Retinal pigment epithelial cell (primary cell): ENCODE data around the gene NAT16.
A peak's percentile ranks its signal among the peaks of the same experiment; 100 is the strongest.

Experiments used
- DNase-seq: peaks from one replicate; pipeline ENCODE4 v3.0.0-alpha.2; 2010; ENCODE audit warnings: low read depth
- H3K4me3 ChIP-seq: 2 replicates; pipeline ENCODE4 v1.5.1; 2011; ENCODE audit warnings: mild to moderate bottlenecking, low read length, control low read depth, moderate library complexity
- CTCF ChIP-seq: conservative IDR thresholded peaks from 2 replicates; pipeline ENCODE4 v1.5.1; 2011; ENCODE audit warnings: low read depth, low read length, control low read depth, inconsistent platforms

NAT16 gene

GRCh38 chr7:101180130-101180755, at the start of gene NAT16:
Gene NAT16, minus strand, starts transcription at chr7:101180293. Its CDS starts 5,486 bp downstream, at chr7:101174807.
- H3K4me3 ChIP-seq: no peak within 1 kb of the TSS
- DNase-seq: no peak

GRCh38 chr7:101226721-101227120, 46.6 kb upstream of the NAT16 start:
- no peak for TF ChIP-seq CTCF
- no peak overlapping the region for H3K4me3 ChIP-seq
- DNase-seq: no peak

More at GRCh38 chr7:101180130-101180755, at the start of gene NAT16:
- TF ChIP-seq CTCF: no peak

GRCh38 chr7:101225650-101226049, 45.6 kb upstream of the NAT16 start:
- no peak overlapping the region for H3K4me3 ChIP-seq
- TF ChIP-seq CTCF: no peak
- DNase-seq: no peak

- no peak overlapping the region for H3K4me3 ChIP-seq
- TF ChIP-seq CTCF: no peak
- DNase-seq: no peak
These were observed 43.4 kb upstream of the NAT16 start for GRCh38 chr7:101223528-101223927.

- DNase-seq: no peak
- no peak for TF ChIP-seq CTCF
- H3K4me3 ChIP-seq: no peak overlapping the region
These were observed 42.3 kb upstream of the NAT16 start for GRCh38 chr7:101222275-101222830.

GRCh38 chr7:101220295-101220694, 40.2 kb upstream of the NAT16 start:
- TF ChIP-seq CTCF: no peak
- DNase-seq: no peak
- H3K4me3 ChIP-seq: no peak overlapping the region

GRCh38 chr7:101218236-101219125, 38.4 kb upstream of the NAT16 start:
- peak overlapping the region; percentile 96 for H3K4me3 ChIP-seq
- DNase-seq: no peak
- TF ChIP-seq CTCF: no peak
